ENCODE measurements around the gene SH3PXD2A.
"Not testable (repeated sequence)": the region's sequence is repeated elsewhere in the genome, so short reads cannot be mapped to it uniquely, and the experiment has no call there.

SH3PXD2A gene

GRCh38 chr10:103849212-103849877 lies 6.0 kb downstream of the SH3PXD2A start:
- Mint-ChIP-seq H3K4me1 (peaks cover 15 to 18% of the 10 kb centered on the region in 2 donors), H3K27me3 (peaks cover 26 to 41% of the 10 kb centered on the region in 2 donors), H3K27ac (no peak overlapping the region), H3K9me3 (no peaks in the 10 kb centered on the region), H3K4me3 (no peak overlapping the region), H3K36me3 (no peaks in the 10 kb centered on the region)
- DNase-seq: no peak
- ATAC-seq (replicated peaks): no peak

DNA sequence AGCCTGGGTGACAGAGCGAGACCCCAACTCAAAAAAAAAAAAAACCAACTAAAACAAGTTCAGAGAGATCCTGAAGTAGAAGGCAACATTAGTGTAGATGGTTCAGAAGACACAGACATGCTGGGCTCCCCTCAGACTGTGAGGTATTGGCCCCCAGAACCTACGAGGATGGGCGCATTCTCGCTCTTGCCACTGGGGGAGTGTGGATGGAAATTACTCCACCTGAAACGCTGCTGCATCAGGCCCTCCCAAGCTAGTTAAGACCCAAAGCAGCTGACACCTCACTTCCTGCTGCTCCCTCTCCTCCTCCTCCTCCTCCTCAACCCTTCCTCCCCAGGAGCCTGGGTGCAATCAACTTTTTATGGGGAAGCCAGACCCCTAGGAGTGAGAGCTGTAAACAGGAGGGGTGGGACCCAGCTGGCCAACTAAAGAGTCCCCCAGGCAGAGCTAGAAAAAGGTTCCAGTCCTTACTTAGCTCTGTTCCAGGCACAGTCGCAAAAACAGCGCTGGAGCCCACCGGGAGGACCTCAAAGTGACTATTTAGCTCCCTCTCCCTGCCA lies 7.4 kb downstream of the SH3PXD2A start:
- Mint-ChIP-seq H3K27ac (no peak overlapping the region), H3K9me3 (no peaks in the 10 kb centered on the region), H3K4me3 (no peak overlapping the region), H3K4me1 (peaks cover 10 to 15% of the 10 kb centered on the region in 2 donors), H3K36me3 (no peaks in the 10 kb centered on the region), H3K27me3 (peaks cover 12 to 27% of the 10 kb centered on the region in 2 donors)
- DNase-seq: no peak
- peak in 1 of 2 donors; percentile 50 for ATAC-seq (replicated peaks)

GRCh38 chr10:103847346-103847745 lies 8.0 kb downstream of the SH3PXD2A start:
- Mint-ChIP-seq H3K27ac (no peak overlapping the region), H3K4me3 (no peak overlapping the region), H3K36me3 (no peaks in the 10 kb centered on the region), H3K9me3 (no peaks in the 10 kb centered on the region), H3K27me3 (peaks cover 12 to 22% of the 10 kb centered on the region in 2 donors), H3K4me1 (peaks cover 10 to 15% of the 10 kb centered on the region in 2 donors)
- DNase-seq (no peak), ATAC-seq (replicated peaks) (no peak)

- ATAC-seq (replicated peaks) (peak; percentile 92 to 96), DNase-seq (peak; percentile 24)
- peaks cover 8 to 22% of the 10 kb centered on the region in 2 donors for H3K27me3 Mint-ChIP-seq
- no peaks in the 10 kb centered on the region for H3K9me3 Mint-ChIP-seq
- H3K4me1 Mint-ChIP-seq: peaks cover 10 to 15% of the 10 kb centered on the region in 2 donors
- H3K4me3 Mint-ChIP-seq: peak overlapping the region; percentile 36 to 53
- no peaks in the 10 kb centered on the region for H3K36me3 Mint-ChIP-seq
- peak overlapping the region; percentile 45 for H3K27ac Mint-ChIP-seq
These were observed 9.4 kb downstream of the SH3PXD2A start for GRCh38 chr10:103845972-103846371.

- Mint-ChIP-seq H3K27ac (peak overlapping the region; percentile 45), H3K4me1 (peaks cover 10 to 15% of the 10 kb centered on the region in 2 donors), H3K27me3 (peaks cover 8 to 18% of the 10 kb centered on the region in 2 donors)
- DNase-seq, H3K36me3 Mint-ChIP-seq, H3K9me3 Mint-ChIP-seq, H3K4me3 Mint-ChIP-seq: not testable (repeated sequence)
- peak in 1 of 2 donors; percentile 17 for ATAC-seq (replicated peaks)
These were observed 10.0 kb downstream of the SH3PXD2A start for GRCh38 chr10:103845346-103845745.

GRCh38 chr10:103843854-103844570 lies 11.4 kb downstream of the SH3PXD2A start:
- ATAC-seq (replicated peaks): no peak
- Mint-ChIP-seq H3K36me3 (no peaks in the 10 kb centered on the region), H3K27me3 (peaks cover 6 to 8% of the 10 kb centered on the region in 2 donors), H3K4me3 (no peak overlapping the region), H3K27ac (no peak overlapping the region), H3K9me3 (no peaks in the 10 kb centered on the region), H3K4me1 (peaks cover 10 to 15% of the 10 kb centered on the region in 2 donors)
- DNase-seq: no peak

- no peaks in the 10 kb centered on the region for H3K36me3 Mint-ChIP-seq
- no peak for ATAC-seq (replicated peaks)
These were observed 12.3 kb downstream of the SH3PXD2A start for GRCh38 chr10:103843045-103843444.

DNA sequence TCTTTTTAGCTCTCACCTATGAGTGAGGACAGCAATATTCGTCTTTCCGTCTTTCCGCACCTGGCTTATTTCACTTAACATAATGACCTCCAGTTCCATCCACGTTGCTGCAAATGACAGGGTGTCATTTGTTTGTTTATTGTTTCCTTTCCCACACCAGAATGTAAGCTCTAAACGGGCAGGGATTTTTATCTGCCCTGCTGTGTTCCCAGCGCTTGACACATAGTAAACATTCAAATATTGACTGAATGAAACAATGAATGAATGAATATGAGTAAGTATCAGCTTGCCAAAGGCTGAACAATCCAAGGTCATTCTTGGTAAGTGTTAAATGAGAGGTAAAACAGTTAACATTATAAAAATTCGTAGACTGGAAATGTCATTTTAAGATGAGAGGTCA lies 12.8 kb downstream of the SH3PXD2A start:
- H3K36me3 Mint-ChIP-seq: no peaks in the 10 kb centered on the region
- ATAC-seq (replicated peaks) (no peak), DNase-seq (no peak)
- peaks cover 0 to 3% of the 10 kb centered on the region in 2 donors for H3K27me3 Mint-ChIP-seq
- H3K27ac Mint-ChIP-seq: no peak overlapping the region
- peaks cover 15% of the 10 kb centered on the region in 2 donors for H3K4me1 Mint-ChIP-seq
- no peak overlapping the region for H3K4me3 Mint-ChIP-seq
- H3K9me3 Mint-ChIP-seq: no peaks in the 10 kb centered on the region

More at GRCh38 chr10:103843045-103843444, 12.3 kb downstream of the SH3PXD2A start:
- Mint-ChIP-seq H3K27ac (no peak overlapping the region), H3K4me3 (no peak overlapping the region), H3K27me3 (peaks cover 0 to 3% of the 10 kb centered on the region in 2 donors), H3K9me3 (no peaks in the 10 kb centered on the region), H3K4me1 (peaks cover 10 to 13% of the 10 kb centered on the region in 2 donors)
- no peak for DNase-seq

DNA sequence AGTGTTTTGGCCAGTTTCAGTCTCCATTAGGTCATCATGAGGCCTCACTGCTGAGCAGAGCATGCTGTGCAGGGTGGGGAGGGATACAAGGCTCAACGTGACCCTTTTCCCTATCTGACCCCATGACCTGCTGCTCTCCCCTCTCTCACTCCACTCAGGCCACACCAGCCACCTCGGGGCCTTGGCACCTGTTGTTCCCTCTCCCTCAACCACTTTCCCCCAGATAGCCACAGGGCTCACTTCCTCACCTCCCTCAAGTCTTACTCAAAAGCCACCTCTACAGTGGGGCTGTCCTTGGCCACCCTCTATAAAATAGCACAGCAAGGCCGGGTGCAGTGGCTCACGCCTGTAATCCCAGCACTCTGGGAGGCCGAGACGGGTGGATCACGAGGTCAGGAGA lies 13.9 kb downstream of the SH3PXD2A start:
- DNase-seq (no peak), ATAC-seq (replicated peaks) (no peak)
- Mint-ChIP-seq H3K27me3 (peaks cover 0 to 3% of the 10 kb centered on the region in 2 donors), H3K4me3 (no peak overlapping the region), H3K27ac (no peak overlapping the region), H3K36me3 (no peaks in the 10 kb centered on the region), H3K4me1 (peaks cover 14 to 16% of the 10 kb centered on the region in 2 donors), H3K9me3 (no peaks in the 10 kb centered on the region)

DNA sequence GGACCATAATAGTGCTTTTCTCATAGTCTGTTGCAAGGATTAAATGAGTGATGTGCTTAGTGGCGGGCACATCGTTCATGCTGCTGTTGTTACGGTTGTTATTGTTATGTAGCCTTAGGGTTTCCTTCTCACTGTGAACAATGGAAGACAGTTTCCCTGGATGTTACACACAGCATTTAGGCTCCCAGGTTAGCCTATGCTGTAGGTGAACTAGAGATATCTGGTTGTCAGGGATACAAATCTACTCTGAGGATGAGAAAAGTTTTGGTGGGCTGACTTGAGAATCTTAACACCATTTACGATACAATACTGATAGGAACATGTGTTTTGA lies 14.7 kb downstream of the SH3PXD2A start:
- Mint-ChIP-seq H3K4me1 (peaks cover 7 to 11% of the 10 kb centered on the region in 2 donors), H3K9me3 (no peaks in the 10 kb centered on the region), H3K27ac (no peak overlapping the region), H3K4me3 (no peak overlapping the region), H3K36me3 (no peaks in the 10 kb centered on the region), H3K27me3 (peaks cover 0 to 3% of the 10 kb centered on the region in 2 donors)
- no peak for ATAC-seq (replicated peaks)
- DNase-seq: no peak

GRCh38 chr10:103839872-103840739 lies 15.3 kb downstream of the SH3PXD2A start:
- Mint-ChIP-seq H3K36me3 (no peaks in the 10 kb centered on the region), H3K27me3 (peaks cover 0 to 3% of the 10 kb centered on the region in 2 donors), H3K9me3 (no peaks in the 10 kb centered on the region), H3K27ac (no peak overlapping the region), H3K4me1 (peaks cover 5 to 6% of the 10 kb centered on the region in 2 donors), H3K4me3 (no peak overlapping the region)
- no peak for DNase-seq
- ATAC-seq (replicated peaks): no peak

DNA sequence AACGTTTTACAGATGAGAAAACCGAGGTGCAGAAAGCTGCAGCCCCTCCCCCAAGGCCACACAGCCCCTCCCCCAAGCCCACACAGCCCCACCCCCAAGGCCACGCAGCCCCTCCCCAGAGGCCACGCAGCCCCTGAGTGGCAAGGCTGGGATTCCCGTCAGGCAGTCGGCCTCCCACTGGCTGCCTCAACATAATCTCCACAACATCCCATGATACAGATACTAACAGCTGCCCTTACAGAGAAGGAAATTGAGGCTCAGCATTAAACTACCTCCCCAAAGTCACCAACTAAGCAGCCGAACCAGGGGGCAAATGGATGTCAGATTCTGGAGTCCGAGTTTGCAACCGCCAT lies 15.9 kb downstream of the SH3PXD2A start:
- H3K27me3 Mint-ChIP-seq: peaks cover 0 to 3% of the 10 kb centered on the region in 2 donors
- H3K36me3 Mint-ChIP-seq: no peaks in the 10 kb centered on the region
- H3K27ac Mint-ChIP-seq: no peak overlapping the region
- peaks cover 3 to 6% of the 10 kb centered on the region in 2 donors for H3K4me1 Mint-ChIP-seq
- no peak for ATAC-seq (replicated peaks)
- no peak overlapping the region for H3K4me3 Mint-ChIP-seq
- no peak for DNase-seq
- no peaks in the 10 kb centered on the region for H3K9me3 Mint-ChIP-seq

- Mint-ChIP-seq H3K27ac (no peak overlapping the region), H3K4me3 (no peak overlapping the region), H3K36me3 (no peaks in the 10 kb centered on the region), H3K9me3 (no peaks in the 10 kb centered on the region), H3K4me1 (peaks cover 2 to 6% of the 10 kb centered on the region in 2 donors), H3K27me3 (peaks cover 0 to 3% of the 10 kb centered on the region in 2 donors)
- DNase-seq: no peak
- ATAC-seq (replicated peaks): no peak
These were observed 16.4 kb downstream of the SH3PXD2A start for GRCh38 chr10:103838862-103839518.

- Mint-ChIP-seq H3K36me3 (no peaks in the 10 kb centered on the region), H3K4me1 (peaks cover 2 to 6% of the 10 kb centered on the region in 2 donors), H3K27me3 (peaks cover 0 to 3% of the 10 kb centered on the region in 2 donors), H3K9me3 (no peaks in the 10 kb centered on the region), H3K4me3 (no peak overlapping the region), H3K27ac (no peak overlapping the region)
- DNase-seq (no peak), ATAC-seq (replicated peaks) (no peak)
These were observed 17.3 kb downstream of the SH3PXD2A start for GRCh38 chr10:103838070-103838395.

Measured in stimulated activated naive B cell treated with anti-CD40 and anti-IgM and Interleukin-4, amounts not matched to agents 10 μg/mL and 1 μg/mL and 100 μg/mL, for 72 hours (primary cell).